ENCODE measurements around the gene PREX1. TPM values are rescaled to one million over a fixed set of nuclear protein-coding genes. Genes with fewer than 3 reads are reported as not detected.

The PREX1 gene
- polyA plus RNA-seq, 1 donor (not counting 4 experiments of a cell fraction or from before 2014, with no cell fraction given), result 0.22 TPM

- no peak for DNase-seq (ENCODE audit: low read depth, low spot score)
- Histone ChIP-seq H4K20me1 (ENCODE audit: control insufficient read depth, extremely low read depth, insufficient read depth, low read length) (no peaks in the 10 kb centered on the region), H3K9me3 (ENCODE audit: control insufficient read depth, low read depth, low read length) (no peaks in the 10 kb centered on the region), H3K79me2 (ENCODE audit: control insufficient read depth, insufficient read depth, low read length) (no peaks in the 10 kb centered on the region), H3K9ac (ENCODE audit: control insufficient read depth, extremely low read depth, insufficient read depth, low read length) (no peak overlapping the region), H3K4me1 (ENCODE audit: control insufficient read depth, extremely low read depth, insufficient read depth, low read length) (no peaks in the 10 kb centered on the region), H3K27ac (ENCODE audit: control insufficient read depth, insufficient read depth, low read length) (no peak overlapping the region), H3K4me3 (ENCODE audit: control insufficient read depth in 2 of 3, extremely low read depth in 1 of 3, insufficient read depth in 2 of 3, low read depth in 1 of 3, low read length in 3 of 3) (no peak overlapping the region), H3K36me3 (ENCODE audit: control insufficient read depth in 2 of 2, extremely low read depth in 1 of 2, insufficient read depth in 2 of 2, low read length in 2 of 2) (no peaks in the 10 kb centered on the region), H3K27me3 (ENCODE audit: control insufficient read depth, extremely low read depth, insufficient read depth, low read length) (no peaks in the 10 kb centered on the region), H3K4me2 (ENCODE audit: control insufficient read depth, extremely low read depth, insufficient read depth, low read depth, low read length) (no peak overlapping the region), H2AFZ (ENCODE audit: control insufficient read depth, low read length) (no peak overlapping the region), H3K9me1 (ENCODE audit: control insufficient read depth, extremely low read depth, insufficient read depth, low read length) (no peaks in the 10 kb centered on the region)
- TF ChIP-seq EZH2 (IDR thresholded peaks at IDR 0.05; ENCODE audit: low read length), result no peak
- no peak for TF ChIP-seq CTCF (optimal IDR thresholded peaks at IDR 0.05 in 1 of 3, IDR thresholded peaks at IDR 0.05 in 1 of 3, conservative IDR thresholded peaks at IDR 0.05 in 1 of 3; ENCODE audit: extremely low read depth in 1 of 3, insufficient read depth in 2 of 3, low read length in 3 of 3)
- FAIRE-seq, result no peak
- dilution Hi-C loops (cut with MboI; ENCODE audit: extremely low pct_ligation_motif_present, low sequenced_read_pairs), result no loop called here
Observed at GRCh38 chr20:48721324-48722001, 106.3 kb downstream of the PREX1 start.

- H3K36me3 ChIP-seq (ENCODE audit: control insufficient read depth in 2 of 2, extremely low read depth in 1 of 2, insufficient read depth in 2 of 2, low read length in 2 of 2), result no peaks in the 10 kb centered on the region
- H3K9me3 ChIP-seq (ENCODE audit: control insufficient read depth, low read depth, low read length), result no peaks in the 10 kb centered on the region
- H3K9ac ChIP-seq (ENCODE audit: control insufficient read depth, extremely low read depth, insufficient read depth, low read length), result no peak overlapping the region
- no peaks in the 10 kb centered on the region for H3K27me3 ChIP-seq (ENCODE audit: control insufficient read depth, extremely low read depth, insufficient read depth, low read length)
- H4K20me1 ChIP-seq (ENCODE audit: control insufficient read depth, extremely low read depth, insufficient read depth, low read length), result no peaks in the 10 kb centered on the region
- no peak overlapping the region for H2AFZ ChIP-seq (ENCODE audit: control insufficient read depth, low read length)
- no peak overlapping the region for H3K27ac ChIP-seq (ENCODE audit: control insufficient read depth, insufficient read depth, low read length)
- no peaks in the 10 kb centered on the region for H3K79me2 ChIP-seq (ENCODE audit: control insufficient read depth, insufficient read depth, low read length)
- no peaks in the 10 kb centered on the region for H3K4me1 ChIP-seq (ENCODE audit: control insufficient read depth, extremely low read depth, insufficient read depth, low read length)
- no peak for DNase-seq (ENCODE audit: low read depth, low spot score)
- H3K4me2 ChIP-seq (ENCODE audit: control insufficient read depth, extremely low read depth, insufficient read depth, low read depth, low read length), result no peak overlapping the region
- TF ChIP-seq EZH2 (IDR thresholded peaks at IDR 0.05; ENCODE audit: low read length) (no peak), CTCF (optimal IDR thresholded peaks at IDR 0.05 in 1 of 3, IDR thresholded peaks at IDR 0.05 in 1 of 3, conservative IDR thresholded peaks at IDR 0.05 in 1 of 3; ENCODE audit: extremely low read depth in 1 of 3, insufficient read depth in 2 of 3, low read length in 3 of 3) (no peak)
- H3K9me1 ChIP-seq (ENCODE audit: control insufficient read depth, extremely low read depth, insufficient read depth, low read length), result no peaks in the 10 kb centered on the region
- FAIRE-seq, result no peak
- dilution Hi-C loops (cut with MboI; ENCODE audit: extremely low pct_ligation_motif_present, low sequenced_read_pairs), result no loop called here
- H3K4me3 ChIP-seq (ENCODE audit: control insufficient read depth in 2 of 3, extremely low read depth in 1 of 3, insufficient read depth in 2 of 3, low read depth in 1 of 3, low read length in 3 of 3), result no peak overlapping the region
Observed at GRCh38 chr20:48720256-48720985, 107.4 kb downstream of the PREX1 start.
